ENCODE results near the gene C1QTNF2.

C1QTNF2 gene

GRCh38 chr5:160369990-160370712, at the start of gene C1QTNF2:
Gene C1QTNF2 (minus strand): TSS chr5:160370626. CDS start chr5:160355011, 15,615 bp downstream.
- Mint-ChIP-seq H3K27ac (no peak within 1 kb of the TSS), H3K4me3 (peak within 1 kb of the TSS; percentile 37), H3K9me3 (no peaks in the 10 kb centered on the region), H3K27me3 (peaks cover 83% of the 10 kb centered on the region), H3K36me3 (no peaks in the 10 kb centered on the region), H3K4me1 (peaks cover 12% of the 10 kb centered on the region)
- peak; percentile 32 for DNase-seq
- CTCF ChIA-PET: interaction anchor here (0.7 to 1.4 kb wide), 3 partner anchors 10 to 928 kb away, joined by 3 to 4 read pairs (median 3); no protein-coding TSS in a partner anchor

- H3K27me3 Mint-ChIP-seq: no peaks in the 10 kb centered on the region
- no peaks in the 10 kb centered on the region for H3K9me3 Mint-ChIP-seq
- H3K4me1 Mint-ChIP-seq: peaks cover 81% of the 10 kb centered on the region
- H3K4me3 Mint-ChIP-seq: peak overlapping the region; percentile 92
- peaks cover 42% of the 10 kb centered on the region for H3K36me3 Mint-ChIP-seq
- DNase-seq: no peak
- peak overlapping the region; percentile 97 for H3K27ac Mint-ChIP-seq
- CTCF ChIA-PET: interaction anchor here (0.7 to 3.4 kb wide), 2 partner anchors 19 to 326 kb away, joined by 3 to 19 read pairs; no protein-coding TSS in a partner anchor
These were observed 49.8 kb upstream of the C1QTNF2 start for GRCh38 chr5:160420331-160420610.

DNA sequence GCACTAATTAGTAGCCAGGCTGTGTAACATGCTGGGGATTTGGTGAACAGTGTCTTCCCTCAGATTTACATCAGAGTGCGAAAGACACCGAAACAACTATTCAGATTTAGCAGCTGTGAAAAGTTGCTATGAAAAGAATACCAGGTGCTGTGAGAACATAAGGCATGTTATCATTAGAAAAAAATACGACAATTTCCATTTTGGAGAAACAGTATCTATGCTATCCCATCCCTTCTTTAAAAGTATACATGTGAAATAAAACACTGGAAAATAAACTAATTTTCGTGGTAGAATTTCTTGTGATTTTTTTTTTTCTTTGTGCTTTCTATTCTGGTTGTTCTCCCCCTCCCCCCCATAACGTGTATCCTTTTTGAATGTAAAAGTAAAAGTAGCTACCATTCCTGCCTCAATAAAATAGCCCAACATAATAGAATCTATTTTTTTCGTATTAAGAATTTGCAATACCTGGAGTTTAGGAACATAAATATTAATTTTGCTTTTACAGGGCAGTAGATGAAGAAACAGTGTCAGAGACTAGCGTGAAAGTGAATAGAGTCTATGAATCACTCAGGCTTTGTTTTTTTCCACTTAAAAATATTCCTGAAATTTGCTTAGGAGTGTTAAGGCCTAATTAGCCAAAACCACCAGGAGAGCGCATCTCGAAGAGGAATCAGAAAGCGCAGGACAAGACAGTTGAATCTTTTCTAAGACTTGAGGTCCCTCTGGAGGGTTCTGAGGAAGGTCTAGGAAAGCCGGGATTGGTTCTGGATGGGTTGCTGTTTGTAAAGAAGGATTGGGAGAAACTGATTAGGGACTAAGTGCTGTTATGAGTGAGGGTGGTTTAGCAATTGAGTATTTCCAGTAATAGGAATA, 49.3 kb upstream of the C1QTNF2 start:
- no peak for DNase-seq
- no peaks in the 10 kb centered on the region for H3K27me3 Mint-ChIP-seq
- no peaks in the 10 kb centered on the region for H3K9me3 Mint-ChIP-seq
- H3K36me3 Mint-ChIP-seq: peaks cover 40% of the 10 kb centered on the region
- H3K4me1 Mint-ChIP-seq: peaks cover 77% of the 10 kb centered on the region
- CTCF ChIA-PET: interaction anchor here (0.7 to 3.4 kb wide), 5 partner anchors 19 to 398 kb away, joined by 3 to 19 read pairs (median 3); no protein-coding TSS in a partner anchor
- peak overlapping the region; percentile 92 for H3K4me3 Mint-ChIP-seq
- H3K27ac Mint-ChIP-seq: peak overlapping the region; percentile 97

DNA sequence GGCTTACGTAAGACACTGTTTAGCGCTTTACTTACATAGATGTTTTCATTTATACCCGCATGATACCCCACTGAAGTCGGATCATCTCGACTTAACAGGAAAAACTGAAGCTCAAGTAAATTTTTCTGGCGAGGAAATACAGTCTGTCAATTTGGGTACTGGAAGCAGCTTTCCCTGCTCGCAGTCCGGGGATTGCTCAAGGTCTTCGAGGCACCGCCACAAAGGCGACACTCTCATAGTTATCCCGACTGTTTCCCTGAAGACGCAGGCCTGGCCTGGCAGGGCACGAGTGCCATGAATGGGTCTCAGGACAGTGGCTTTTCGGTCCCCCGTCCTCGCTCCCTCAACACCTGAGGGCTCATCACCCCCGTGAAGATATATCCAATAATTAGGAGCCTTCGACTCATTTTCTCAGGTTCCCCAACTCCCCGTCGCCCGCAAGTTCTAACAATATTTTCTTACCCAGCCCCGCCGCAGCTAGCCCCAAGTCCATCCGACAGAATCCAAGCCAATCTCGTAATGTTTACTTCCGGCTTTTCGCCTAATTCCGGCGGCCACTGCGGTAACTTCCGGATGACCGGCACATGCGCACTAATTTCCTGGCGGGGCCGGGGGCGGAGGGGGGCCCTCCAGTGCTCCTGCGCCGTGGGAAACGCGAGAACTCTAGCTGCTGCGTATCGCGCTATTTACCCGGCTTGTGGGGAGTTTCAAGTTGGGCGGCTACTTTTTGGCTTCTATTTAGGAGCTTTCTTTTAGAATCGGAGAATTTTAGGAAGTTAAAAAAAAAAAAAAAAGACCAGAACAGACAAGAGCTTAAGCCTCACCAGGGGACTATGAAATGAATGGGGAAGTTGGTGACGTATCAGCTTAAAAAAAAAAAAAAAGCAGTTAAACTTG, 48.4 kb upstream of the C1QTNF2 start, which contains the start of gene SLU7:
Gene SLU7, minus strand, starts transcription at position 521 of the 897 bp plus-strand sequence. CDS start 3,787 bp downstream, outside the sequence.
- Mint-ChIP-seq H3K36me3 (peaks cover 32% of the 10 kb centered on the region), H3K4me3 (peak within 1 kb of the TSS; percentile 92), H3K4me1 (peaks cover 68% of the 10 kb centered on the region), H3K9me3 (no peaks in the 10 kb centered on the region), H3K27me3 (no peaks in the 10 kb centered on the region), H3K27ac (peak within 1 kb of the TSS; percentile 97)
- CTCF ChIA-PET: interaction anchor here (0.7 to 3.4 kb wide), 5 partner anchors 12 to 397 kb away, joined by 3 to 19 read pairs (median 3); no protein-coding TSS in a partner anchor
- DNase-seq: peak; percentile 95

- Mint-ChIP-seq H3K27me3 (no peaks in the 10 kb centered on the region), H3K36me3 (peaks cover 17% of the 10 kb centered on the region), H3K4me1 (peaks cover 18% of the 10 kb centered on the region), H3K27ac (peak within 1 kb of the TSS; percentile 54), H3K9me3 (no peaks in the 10 kb centered on the region), H3K4me3 (peak within 1 kb of the TSS; percentile 81)
- DNase-seq: peak; percentile 79
- CTCF ChIA-PET: interaction anchor here (1.2 kb wide), 1 partner anchor 9 kb away, joined by 3 read pairs; no protein-coding TSS in a partner anchor
These were observed 29.3 kb upstream of the C1QTNF2 start, which contains the start of gene FAM200C for GRCh38 chr5:160399402-160400353. Gene FAM200C (minus strand): TSS chr5:160400054. CDS start chr5:160395490, 4,564 bp downstream.

DNA sequence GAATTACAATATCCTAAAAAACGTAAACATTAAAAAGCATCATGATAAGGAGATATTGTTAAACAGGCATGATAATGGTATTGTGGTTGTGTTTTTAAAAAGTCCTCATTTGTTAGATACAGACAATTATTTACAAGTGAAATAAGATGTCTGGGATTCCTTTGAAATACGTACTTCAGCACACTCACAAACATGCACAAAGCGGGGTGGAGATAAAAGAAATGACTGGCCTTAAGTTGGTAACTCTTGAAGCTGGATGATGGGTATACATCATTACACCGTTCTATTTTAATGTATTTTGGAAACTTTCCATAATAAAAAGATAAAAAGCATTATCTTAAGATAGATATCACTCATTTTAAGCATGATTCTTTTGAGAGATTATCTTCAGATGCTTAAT, 28.4 kb upstream of the C1QTNF2 start:
- no peak for DNase-seq
- Mint-ChIP-seq H3K36me3 (peaks cover 11% of the 10 kb centered on the region), H3K9me3 (no peaks in the 10 kb centered on the region), H3K27ac (no peak overlapping the region), H3K27me3 (no peaks in the 10 kb centered on the region), H3K4me1 (peaks cover 18% of the 10 kb centered on the region), H3K4me3 (peak overlapping the region; percentile 81)
- CTCF ChIA-PET: no interaction called here

DNA sequence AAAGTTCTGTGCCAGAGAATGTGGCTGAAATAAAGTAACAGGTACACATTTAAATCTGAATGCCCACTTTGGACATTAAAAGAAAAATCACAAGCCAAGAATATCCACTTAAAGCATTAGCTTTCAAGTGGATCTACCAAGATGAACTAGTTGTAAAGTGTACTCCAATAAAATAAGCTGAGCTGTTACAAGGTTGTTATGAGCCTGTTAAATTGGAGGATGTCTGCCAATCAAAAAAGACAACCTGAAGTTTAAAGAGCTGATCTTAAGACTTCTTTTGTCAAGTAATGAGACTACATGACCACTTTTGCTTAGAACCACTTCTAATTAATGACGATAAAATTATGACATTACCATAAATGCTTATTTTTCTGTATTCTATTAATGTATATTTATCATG, 27.1 kb upstream of the C1QTNF2 start:
- no peak overlapping the region for H3K27ac Mint-ChIP-seq

DNA sequence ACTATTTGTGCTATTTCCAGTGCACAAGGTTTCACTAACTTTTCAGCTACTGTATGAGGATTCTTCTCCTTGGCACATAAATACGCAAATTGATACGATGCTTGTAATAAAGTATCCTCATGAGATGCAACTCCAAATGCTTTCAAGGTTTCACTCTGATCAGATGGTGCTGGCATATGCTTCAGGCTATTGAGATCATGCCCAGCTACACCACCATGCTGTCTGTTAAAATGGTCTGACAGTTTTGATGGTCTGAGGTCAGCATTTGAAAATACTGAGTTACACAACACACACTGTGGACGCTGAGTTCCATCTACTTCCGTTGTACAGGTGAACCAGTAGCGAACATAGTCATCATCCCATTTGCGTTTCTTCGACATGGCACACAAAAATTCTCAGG, 24.7 kb upstream of the C1QTNF2 start:
- H3K36me3 Mint-ChIP-seq: no peaks in the 10 kb centered on the region
- no peaks in the 10 kb centered on the region for H3K27me3 Mint-ChIP-seq
- H3K4me3 Mint-ChIP-seq: no peak overlapping the region
- CTCF ChIA-PET: interaction anchor here (1.6 to 2.1 kb wide), 2 partner anchors 49 to 373 kb away, joined by 5 read pairs; no protein-coding TSS in a partner anchor
- H3K27ac Mint-ChIP-seq: no peak overlapping the region
- no peak for DNase-seq
- H3K4me1 Mint-ChIP-seq: peaks cover 12% of the 10 kb centered on the region
- no peaks in the 10 kb centered on the region for H3K9me3 Mint-ChIP-seq

More for the DNA sequence above, 27.1 kb upstream of the C1QTNF2 start:
- H3K27me3 Mint-ChIP-seq: no peaks in the 10 kb centered on the region
- H3K36me3 Mint-ChIP-seq: peaks cover 3% of the 10 kb centered on the region
- no peak overlapping the region for H3K4me3 Mint-ChIP-seq
- no peaks in the 10 kb centered on the region for H3K9me3 Mint-ChIP-seq
- CTCF ChIA-PET: no interaction called here
- H3K4me1 Mint-ChIP-seq: peaks cover 18% of the 10 kb centered on the region
- DNase-seq: no peak

- no peaks in the 10 kb centered on the region for H3K36me3 Mint-ChIP-seq
- no peaks in the 10 kb centered on the region for H3K4me1 Mint-ChIP-seq
- CTCF ChIA-PET: interaction anchor here (0.6 to 1.9 kb wide), 16 partner anchors 10 to 369 kb away, joined by 3 to 9 read pairs (median 3); no protein-coding TSS in a partner anchor
- peaks cover 3% of the 10 kb centered on the region for H3K27me3 Mint-ChIP-seq
- peaks cover 14% of the 10 kb centered on the region for H3K9me3 Mint-ChIP-seq
- no peak overlapping the region for H3K4me3 Mint-ChIP-seq
- DNase-seq: no peak
- H3K27ac Mint-ChIP-seq: no peak overlapping the region
These were observed 20.6 kb upstream of the C1QTNF2 start for GRCh38 chr5:160390787-160391696.

GRCh38 chr5:160387445-160387844, 17.0 kb upstream of the C1QTNF2 start:
- H3K27ac Mint-ChIP-seq: no peak overlapping the region
- CTCF ChIA-PET: interaction anchor here (0.7 kb wide), 1 partner anchor 11 kb away, joined by 4 read pairs; no protein-coding TSS in a partner anchor
- H3K36me3 Mint-ChIP-seq: no peaks in the 10 kb centered on the region
- DNase-seq: no peak
- H3K4me3 Mint-ChIP-seq: no peak overlapping the region
- H3K27me3 Mint-ChIP-seq: peaks cover 6% of the 10 kb centered on the region
- H3K4me1 Mint-ChIP-seq: no peaks in the 10 kb centered on the region
- H3K9me3 Mint-ChIP-seq: peaks cover 14% of the 10 kb centered on the region

DNA sequence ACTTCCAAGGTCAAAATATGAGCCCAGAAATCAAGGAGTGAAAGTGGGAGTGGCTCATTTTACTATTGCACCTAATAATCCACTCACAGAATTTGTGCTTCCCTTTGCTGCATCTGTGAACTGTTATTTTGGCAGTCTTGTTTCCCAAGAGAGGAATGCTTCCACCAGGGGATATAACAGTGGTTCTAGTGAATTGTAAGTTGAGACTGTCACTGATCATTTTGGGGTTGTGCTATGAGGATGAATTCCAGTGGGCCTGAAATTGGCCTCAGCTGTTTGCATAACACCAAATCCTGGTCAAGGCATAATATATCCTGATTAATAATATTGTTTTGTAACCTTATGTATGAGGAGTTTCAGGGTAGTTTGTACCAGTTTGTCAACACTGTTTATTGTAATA, 15.1 kb upstream of the C1QTNF2 start:
- Mint-ChIP-seq H3K9me3 (peaks cover 14% of the 10 kb centered on the region), H3K4me1 (no peaks in the 10 kb centered on the region), H3K36me3 (no peaks in the 10 kb centered on the region), H3K27ac (no peak overlapping the region), H3K27me3 (peaks cover 9% of the 10 kb centered on the region), H3K4me3 (no peak overlapping the region)
- DNase-seq: no peak
- CTCF ChIA-PET: no interaction called here

GRCh38 chr5:160384681-160385080, 14.3 kb upstream of the C1QTNF2 start:
- no peak overlapping the region for H3K27ac Mint-ChIP-seq
- H3K4me1 Mint-ChIP-seq: no peaks in the 10 kb centered on the region
- H3K4me3 Mint-ChIP-seq: no peak overlapping the region
- peaks cover 15% of the 10 kb centered on the region for H3K27me3 Mint-ChIP-seq
- no peaks in the 10 kb centered on the region for H3K36me3 Mint-ChIP-seq
- CTCF ChIA-PET: no interaction called here
- H3K9me3 Mint-ChIP-seq: peaks cover 14% of the 10 kb centered on the region
- no peak for DNase-seq

Measured in activated naive CD4-positive, alpha-beta T cell treated with anti-CD3 and anti-CD28 coated beads, Interleukin-2, amount 10 ng/mL, durations not matched to agents 7 days and 5 days (primary cell).